H9 (cell line): ENCODE results near the gene AGXT. TPM values are rescaled to one million over a fixed set of nuclear protein-coding genes. Genes with fewer than 3 reads are reported as not detected.

Source experiments
- DNase-seq: peaks from one replicate; pipeline ENCODE4 v3.0.0-alpha.2; 2017
- H2AFZ ChIP-seq: one replicate; pipeline ENCODE4 v1.6.1; 2013; ENCODE audit warnings: mild to moderate bottlenecking, low read length, control low read depth, moderate library complexity
- H2AK5ac ChIP-seq: 2 replicates; pipeline ENCODE4 v1.6.1; 2013; ENCODE audit warnings: low read length, control low read depth, mixed read lengths; ENCODE audit not compliant: insufficient read length
- H2BK120ac ChIP-seq: one replicate; pipeline ENCODE4 v1.6.1; 2013; ENCODE audit warnings: low read depth, mild to moderate bottlenecking, low read length, control low read depth, inconsistent platforms; ENCODE audit not compliant: poor library complexity, severe bottlenecking
- H2BK12ac ChIP-seq: 2 replicates; pipeline ENCODE4 v1.6.1; 2013; ENCODE audit warnings: low read length, control low read depth, mixed read lengths, low read depth; ENCODE audit not compliant: insufficient read length
- H2BK15ac ChIP-seq: 2 replicates; pipeline ENCODE4 v1.6.1; 2013; ENCODE audit warnings: low read depth, low read length, control low read depth
- H2BK20ac ChIP-seq: one replicate; pipeline ENCODE4 v1.6.1; 2013; ENCODE audit warnings: low read depth, mild to moderate bottlenecking, low read length, control low read depth, inconsistent platforms; ENCODE audit not compliant: poor library complexity, severe bottlenecking
- H2BK5ac ChIP-seq: 2 replicates; pipeline ENCODE4 v1.6.1; 2013; ENCODE audit warnings: low read length, control low read depth, mixed read lengths; ENCODE audit not compliant: insufficient read length
- H3K14ac ChIP-seq: 2 replicates; pipeline ENCODE4 v1.6.1; 2013; ENCODE audit warnings: low read length, control low read depth; ENCODE audit not compliant: insufficient read depth
- H3K18ac ChIP-seq: 2 replicates; pipeline ENCODE4 v1.6.1; 2013; ENCODE audit warnings: low read depth, mild to moderate bottlenecking, mixed read lengths, low read length, control low read depth; ENCODE audit not compliant: insufficient read length
- H3K23ac ChIP-seq: 2 replicates; pipeline ENCODE4 v1.6.1; 2013; ENCODE audit warnings: low read length, control low read depth, mixed read lengths, low read depth; ENCODE audit not compliant: insufficient read length
- H3K23me2 ChIP-seq: 2 replicates; pipeline ENCODE4 v1.6.1; 2013; ENCODE audit warnings: low read depth, mild to moderate bottlenecking, mixed read lengths, low read length, control low read depth; ENCODE audit not compliant: insufficient read length, poor library complexity, severe bottlenecking
- H3K27ac ChIP-seq: 2 replicates; pipeline ENCODE4 v1.5.1; 2013; ENCODE audit warnings: low read length, control low read depth, mixed read lengths, low read depth; ENCODE audit not compliant: insufficient read length
- H3K27me3 ChIP-seq: 2 replicates; pipeline ENCODE4 v1.6.1; 2013; ENCODE audit warnings: low read length, control low read depth, inconsistent platforms; ENCODE audit not compliant: insufficient read depth
- H3K4ac ChIP-seq: 2 replicates; pipeline ENCODE4 v1.6.1; 2013; ENCODE audit warnings: low read depth, mild to moderate bottlenecking, control low read depth, inconsistent platforms, low read length, moderate library complexity
- H3K4me1 ChIP-seq: 2 replicates; pipeline ENCODE4 v1.6.1; 2013; ENCODE audit warnings: low read length, control low read depth, inconsistent platforms; ENCODE audit not compliant: insufficient read depth
- H3K4me2 ChIP-seq: 2 replicates; pipeline ENCODE4 v1.6.1; 2013; ENCODE audit warnings: low read length, control low read depth, mixed read lengths; ENCODE audit not compliant: insufficient read length, insufficient read depth
- H3K56ac ChIP-seq: 2 replicates; pipeline ENCODE4 v1.6.1; 2013; ENCODE audit warnings: low read depth, mild to moderate bottlenecking, mixed read lengths, low read length, control low read depth; ENCODE audit not compliant: insufficient read length
- H3K79me1 ChIP-seq: 2 replicates; pipeline ENCODE4 v1.6.1; 2013; ENCODE audit warnings: low read depth, mild to moderate bottlenecking, moderate library complexity, low read length, control low read depth, inconsistent platforms; ENCODE audit not compliant: insufficient read depth, poor library complexity, severe bottlenecking
- H3K79me2 ChIP-seq: 2 replicates; pipeline ENCODE4 v1.6.1; 2013; ENCODE audit warnings: low read length, control low read depth, inconsistent platforms; ENCODE audit not compliant: insufficient read depth
- H3K9ac ChIP-seq: 2 replicates; pipeline ENCODE4 v1.6.1; 2013; ENCODE audit warnings: low read length, control low read depth, mixed read lengths; ENCODE audit not compliant: insufficient read length; ENCODE audit errors: extremely low read depth
- H3K9me3 ChIP-seq: one replicate; pipeline ENCODE4 v1.6.1; 2013; ENCODE audit warnings: low read depth, low read length, inconsistent platforms; ENCODE audit not compliant: control insufficient read depth
- H3T11ph ChIP-seq: one replicate; pipeline ENCODE4 v1.6.1; 2013; ENCODE audit warnings: mild to moderate bottlenecking, low read length, control low read depth, inconsistent platforms
- H4K20me1 ChIP-seq: one replicate; pipeline ENCODE4 v1.6.1; 2013; ENCODE audit not compliant: control insufficient read depth, insufficient read length, insufficient read depth
- H4K5ac ChIP-seq: 2 replicates; pipeline ENCODE4 v1.6.1; 2013; ENCODE audit warnings: low read depth, mild to moderate bottlenecking, mixed read lengths, low read length, control low read depth; ENCODE audit not compliant: insufficient read length
- H4K8ac ChIP-seq: replicated peaks from 2 replicates; pipeline ENCODE4 v1.6.1; 2013; ENCODE audit warnings: low read length, control low read depth, mixed read lengths, low read depth; ENCODE audit not compliant: insufficient read length
- H4K91ac ChIP-seq: 2 replicates; pipeline ENCODE4 v1.6.1; 2013; ENCODE audit warnings: low read depth, mild to moderate bottlenecking, moderate library complexity, mixed read lengths, low read length, control low read depth; ENCODE audit not compliant: insufficient read length
- H3K27ac Mint-ChIP-seq, 3 experiments: 2 replicates in 2 of 3; 3 replicates in 1 of 3; pipeline ENCODE4 v1.8.0; 2020 to 2021; ENCODE audit warnings: mixed read lengths in 3 of 3, mild to moderate bottlenecking in 1 of 3, moderate library complexity in 1 of 3
- H3K27me3 Mint-ChIP-seq: 2 replicates; pipeline ENCODE4 v1.8.0; 2021; ENCODE audit warnings: low read depth, mild to moderate bottlenecking, moderate library complexity, mixed read lengths
- H3K36me3 Mint-ChIP-seq, 3 experiments: 2 replicates in 2 of 3; 3 replicates in 1 of 3; pipeline ENCODE4 v1.8.0; 2020 to 2021; ENCODE audit warnings: low read depth in 3 of 3, mixed read lengths in 3 of 3; ENCODE audit not compliant: insufficient read depth in 1 of 3
- H3K4me1 Mint-ChIP-seq, 2 experiments: 2 replicates each; pipeline ENCODE4 v1.8.0; 2020; ENCODE audit warnings: mixed read lengths in 2 of 2
- H3K4me3 Mint-ChIP-seq, 2 experiments: 2 replicates in 1 of 2; 3 replicates in 1 of 2; pipeline ENCODE4 v1.8.0; 2020 to 2021; ENCODE audit warnings: mild to moderate bottlenecking in 2 of 2, mixed read lengths in 2 of 2, moderate library complexity in 1 of 2
- H3K9me3 Mint-ChIP-seq, 2 experiments: 2 replicates in 1 of 2; 3 replicates in 1 of 2; pipeline ENCODE4 v1.8.0; 2020; ENCODE audit warnings: mild to moderate bottlenecking in 2 of 2, mixed read lengths in 2 of 2, moderate library complexity in 1 of 2
- WGBS: extraction: QIAGEN DNeasy Blood & Tissue Kit; methylation state at CpG from one replicate; pipeline ENCODE4 v1.1.7; 2013; ENCODE audit warnings: missing lambda C conversion rate, low lambda C conversion rate, mixed read lengths; ENCODE audit not compliant: insufficient read length; ENCODE audit errors: extremely low coverage; 5-methylcytosine and 5-hydroxymethylcytosine counted together
- total RNA-seq: library from RNA; stranded (reverse); gene quantifications from 2 replicates; pipeline ENCODE4 v1.2.1, GENCODE V29; 2021
- TF ChIP-seq, protein P1 (sequence below): fragments of 200-600 bp; sonication (generic); conservative IDR thresholded peaks from 3 replicates; pipeline ENCODE4 v1.8.0; 2021; ENCODE audit warnings: antibody characterized with exemption, mild to moderate bottlenecking

AGXT gene
- total RNA-seq, 1 experiment from 2014 or later = not detected

DNA sequence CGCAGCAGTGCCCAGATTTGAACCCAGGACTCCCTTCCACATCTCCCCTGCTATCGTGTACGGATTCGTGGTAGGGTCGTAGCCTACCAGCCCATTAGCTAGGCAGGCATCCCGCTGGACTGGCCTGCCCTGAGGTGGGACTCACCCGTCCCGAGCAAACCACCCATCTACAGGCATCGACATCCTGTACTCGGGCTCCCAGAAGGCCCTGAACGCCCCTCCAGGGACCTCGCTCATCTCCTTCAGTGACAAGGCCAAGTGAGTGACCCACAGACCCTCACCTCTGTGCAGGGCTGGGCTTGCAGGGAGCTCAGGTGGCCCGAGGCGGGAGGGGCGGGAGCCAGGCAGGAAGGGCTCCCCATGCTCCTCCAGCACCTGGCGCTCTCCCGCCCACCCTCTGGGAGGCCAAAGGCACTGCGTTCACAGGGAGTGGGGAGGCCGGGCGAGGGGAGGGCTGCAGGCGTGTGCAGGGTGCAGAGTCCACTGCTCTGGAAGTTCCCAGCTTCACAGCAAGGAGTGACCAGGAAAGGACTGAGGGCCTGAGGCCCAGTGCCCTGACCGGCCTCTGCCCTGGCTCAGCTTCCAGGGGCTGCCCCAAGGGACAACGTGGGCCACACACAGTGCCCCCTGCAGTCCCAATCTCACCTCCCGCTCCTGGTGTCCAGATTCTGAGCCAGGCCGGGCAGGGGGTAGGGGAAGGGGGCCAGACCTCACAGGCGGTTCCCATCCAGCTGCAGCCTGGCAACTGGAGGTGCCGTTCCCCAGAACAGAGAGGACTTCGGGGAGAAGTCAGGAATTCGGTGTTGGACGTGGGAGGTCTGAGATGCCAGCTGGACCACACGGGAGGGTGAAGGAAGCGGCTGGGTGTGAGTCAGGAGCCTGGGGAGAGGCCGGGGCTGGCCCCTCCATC lies 5.4 kb downstream of the AGXT start:
- Histone ChIP-seq H3K9ac (no peak overlapping the region), H3K56ac (no peak overlapping the region), H2BK20ac (no peak overlapping the region), H3K27ac (no peak overlapping the region), H2BK12ac (no peak overlapping the region), H4K5ac (no peak overlapping the region), H3K27me3 (no peaks in the 10 kb centered on the region), H4K91ac (no peak overlapping the region), H3K4me1 (no peaks in the 10 kb centered on the region), H3K79me1 (no peaks in the 10 kb centered on the region), H2AK5ac (no peak overlapping the region), H3K79me2 (no peaks in the 10 kb centered on the region), H4K20me1 (no peaks in the 10 kb centered on the region), H3K18ac (no peak overlapping the region), H3K4ac (no peak overlapping the region), H2AFZ (no peak overlapping the region), H3K14ac (no peak overlapping the region), H3K4me2 (no peak overlapping the region), H3K23me2 (no peaks in the 10 kb centered on the region), H2BK5ac (no peak overlapping the region), H3K23ac (no peak overlapping the region), H3K9me3 (no peaks in the 10 kb centered on the region), H4K8ac (no peak overlapping the region), H2BK15ac (no peak overlapping the region), H2BK120ac (no peak overlapping the region), H3T11ph (no peak overlapping the region)
- Mint-ChIP-seq H3K36me3 (no peaks in the 10 kb centered on the region; a peak in 1 of 7 replicates), H3K27ac (no peak overlapping the region), H3K9me3 (no peaks in the 10 kb centered on the region), H3K4me1 (peaks cover 0 to 3% of the 10 kb centered on the region in 2 experiments; a peak in 1 of 4 replicates), H3K4me3 (no peak overlapping the region), H3K27me3 (no peaks in the 10 kb centered on the region)
- WGBS = no CpG with 5 or more reads among the region's 33 CpGs
- TF ChIP-seq, protein P1, sequence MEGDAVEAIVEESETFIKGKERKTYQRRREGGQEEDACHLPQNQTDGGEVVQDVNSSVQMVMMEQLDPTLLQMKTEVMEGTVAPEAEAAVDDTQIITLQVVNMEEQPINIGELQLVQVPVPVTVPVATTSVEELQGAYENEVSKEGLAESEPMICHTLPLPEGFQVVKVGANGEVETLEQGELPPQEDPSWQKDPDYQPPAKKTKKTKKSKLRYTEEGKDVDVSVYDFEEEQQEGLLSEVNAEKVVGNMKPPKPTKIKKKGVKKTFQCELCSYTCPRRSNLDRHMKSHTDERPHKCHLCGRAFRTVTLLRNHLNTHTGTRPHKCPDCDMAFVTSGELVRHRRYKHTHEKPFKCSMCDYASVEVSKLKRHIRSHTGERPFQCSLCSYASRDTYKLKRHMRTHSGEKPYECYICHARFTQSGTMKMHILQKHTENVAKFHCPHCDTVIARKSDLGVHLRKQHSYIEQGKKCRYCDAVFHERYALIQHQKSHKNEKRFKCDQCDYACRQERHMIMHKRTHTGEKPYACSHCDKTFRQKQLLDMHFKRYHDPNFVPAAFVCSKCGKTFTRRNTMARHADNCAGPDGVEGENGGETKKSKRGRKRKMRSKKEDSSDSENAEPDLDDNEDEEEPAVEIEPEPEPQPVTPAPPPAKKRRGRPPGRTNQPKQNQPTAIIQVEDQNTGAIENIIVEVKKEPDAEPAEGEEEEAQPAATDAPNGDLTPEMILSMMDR = peak; percentile 34; the same call in 2 of the 3 replicates
- DNase-seq = no peak
